GM12878 (cell line): ENCODE measurements around the gene RRAD. TPM values are rescaled to one million over a fixed set of nuclear protein-coding genes. Genes with fewer than 3 reads are reported as not detected.

Experiments used
- BCL11A ChIP-seq: IDR thresholded peaks from 2 replicates; pipeline ENCODE4 v1.6.1; 2011; ENCODE audit warnings: low read depth, low read length
- BCLAF1 ChIP-seq: fragments of 450-650 bp; IDR thresholded peaks from 2 replicates; pipeline ENCODE4 v1.6.1; 2017; ENCODE audit warnings: antibody characterized with exemption, mild to moderate bottlenecking, moderate library complexity
- HDAC6 ChIP-seq: fragments of 200-600 bp; sonication (generic); IDR thresholded peaks from one replicate; pipeline ENCODE4 v1.8.0; 2017; ENCODE audit warnings: antibody characterized with exemption; ENCODE audit not compliant: unreplicated experiment
- HSF1 ChIP-seq: fragments of 150-350 bp; IDR thresholded peaks from 2 replicates; pipeline ENCODE4 v1.6.1; 2014; ENCODE audit warnings: mild to moderate bottlenecking, low read depth, low read length
- JUNB ChIP-seq: IDR thresholded peaks from 2 replicates; pipeline ENCODE4 v1.6.1; 2016; ENCODE audit warnings: antibody characterized with exemption, mild to moderate bottlenecking
- PAX8 ChIP-seq: fragments of 450-650 bp; IDR thresholded peaks from 2 replicates; pipeline ENCODE4 v1.6.1; 2017; ENCODE audit warnings: mild to moderate bottlenecking, moderate library complexity
- POU2F2 ChIP-seq: IDR thresholded peaks from 3 replicates; pipeline ENCODE4 v1.6.1; 2011; ENCODE audit warnings: low read depth, mild to moderate bottlenecking, low read length, borderline replicate concordance
- SIN3A ChIP-seq: IDR thresholded peaks from 2 replicates; pipeline ENCODE4 v1.6.1; 2012; ENCODE audit warnings: low read depth, low read length, improper control_type of control experiment
- SIX5 ChIP-seq: IDR thresholded peaks from 2 replicates; pipeline ENCODE4 v1.6.1; 2011; ENCODE audit warnings: mild to moderate bottlenecking, low read depth, low read length, moderate library complexity; ENCODE audit not compliant: severe bottlenecking
- SKIL ChIP-seq: fragments of 450-650 bp; IDR thresholded peaks from 2 replicates; pipeline ENCODE4 v1.6.1; 2017; ENCODE audit warnings: mild to moderate bottlenecking, low read depth, inconsistent platforms; ENCODE audit not compliant: poor library complexity, severe bottlenecking
- SPI1 ChIP-seq: IDR thresholded peaks from 2 replicates; pipeline ENCODE4 v1.6.1; 2011; ENCODE audit warnings: low read depth, mild to moderate bottlenecking, low read length, moderate library complexity, borderline replicate concordance; ENCODE audit not compliant: insufficient read depth
- SUZ12 ChIP-seq: fragments of 200-600 bp; sonication (generic); IDR thresholded peaks from one replicate; pipeline ENCODE4 v1.6.1; 2018; ENCODE audit warnings: antibody characterized with exemption, mild to moderate bottlenecking; ENCODE audit not compliant: unreplicated experiment
- WRNIP1 ChIP-seq: IDR thresholded peaks from 2 replicates; pipeline ENCODE4 v1.6.1; 2011; ENCODE audit warnings: low read depth, low read length, improper control_type of control experiment, borderline replicate concordance
- YY1 ChIP-seq: IDR thresholded peaks from 2 replicates; pipeline ENCODE4 v1.6.1; 2011; ENCODE audit warnings: low read depth, mild to moderate bottlenecking, low read length
- polyA plus RNA-seq, 11 experiments: library from polyadenylated mRNA; depleted of rRNA in 4 of 11; unstranded in 6 of 11; stranded (reverse) in 5 of 11; fragments of >200 nt; fragmentation: Nextera tagmentation in 4 of 11; fragmentation: Illumina TruSeq in 1 of 11; extraction: Ambion mirVana in 4 of 11; extraction: Trizol in 1 of 11; gene quantifications; 1 replicate in 1 of 11; 2 replicates in 10 of 11; pipeline versions ENCODE4 v1.2.1 to v1.2.3, GENCODE V29; 2011 to 2016; ENCODE audit warnings: inconsistent platforms in 2 of 11, missing spikeins in 2 of 11, low read depth in 1 of 11
- total RNA-seq, 4 experiments: library from RNA; depleted of rRNA in 3 of 4; stranded (reverse); fragments of >200 nt in 3 of 4; fragmentation: Illumina TruSeq in 1 of 4; extraction: Trizol in 1 of 4; gene quantifications; 2 replicates each; pipeline versions ENCODE4 v1.2.1 to v1.2.3, GENCODE V29; 2013 to 2021

Gene RRAD
- total and polyA plus RNA-seq, 10 of the 15 experiments (the other 5 are each of a cell fraction or from before 2014, with no cell fraction given), result 0.11 to 8.5 (median 2.8) TPM

- no peak for TF ChIP-seq BCLAF1
- TF ChIP-seq HDAC6, result no peak
- TF ChIP-seq SIN3A, result no peak
- no peak for TF ChIP-seq POU2F2
- TF ChIP-seq SUZ12, result no peak
- TF ChIP-seq JUNB, result no peak
- TF ChIP-seq SKIL, result no peak
- TF ChIP-seq YY1, result no peak
- TF ChIP-seq PAX8, result no peak
- no peak for TF ChIP-seq SPI1
- no peak for TF ChIP-seq BCL11A
- TF ChIP-seq SIX5, result no peak
- TF ChIP-seq WRNIP1, result no peak
- TF ChIP-seq HSF1, result no peak
Measured at GRCh38 chr16:66911801-66912200, 13.5 kb downstream of the RRAD start (continued).
